ENCODE results near the gene MAFB.

DNA sequence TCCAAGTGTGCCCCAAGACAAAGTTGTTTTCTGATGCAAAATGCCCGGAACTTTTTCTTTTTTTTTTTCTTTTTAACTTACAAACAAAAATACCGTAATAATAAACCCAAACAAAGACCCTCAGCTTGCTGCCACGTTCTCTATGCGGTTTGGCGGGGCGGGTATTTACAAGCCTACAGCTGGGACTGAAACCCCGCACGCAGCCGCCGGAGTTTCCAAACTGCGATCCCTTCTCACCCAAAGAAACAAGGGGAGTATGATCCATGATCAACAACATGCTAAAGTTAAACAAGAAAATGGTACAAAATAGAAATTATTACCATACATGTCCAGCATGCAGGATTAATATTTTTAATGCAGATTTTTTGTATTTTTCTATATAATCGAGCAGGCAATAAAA lies 2.1 kb downstream of the MAFB start:
- TF ChIP-seq, protein P1, sequence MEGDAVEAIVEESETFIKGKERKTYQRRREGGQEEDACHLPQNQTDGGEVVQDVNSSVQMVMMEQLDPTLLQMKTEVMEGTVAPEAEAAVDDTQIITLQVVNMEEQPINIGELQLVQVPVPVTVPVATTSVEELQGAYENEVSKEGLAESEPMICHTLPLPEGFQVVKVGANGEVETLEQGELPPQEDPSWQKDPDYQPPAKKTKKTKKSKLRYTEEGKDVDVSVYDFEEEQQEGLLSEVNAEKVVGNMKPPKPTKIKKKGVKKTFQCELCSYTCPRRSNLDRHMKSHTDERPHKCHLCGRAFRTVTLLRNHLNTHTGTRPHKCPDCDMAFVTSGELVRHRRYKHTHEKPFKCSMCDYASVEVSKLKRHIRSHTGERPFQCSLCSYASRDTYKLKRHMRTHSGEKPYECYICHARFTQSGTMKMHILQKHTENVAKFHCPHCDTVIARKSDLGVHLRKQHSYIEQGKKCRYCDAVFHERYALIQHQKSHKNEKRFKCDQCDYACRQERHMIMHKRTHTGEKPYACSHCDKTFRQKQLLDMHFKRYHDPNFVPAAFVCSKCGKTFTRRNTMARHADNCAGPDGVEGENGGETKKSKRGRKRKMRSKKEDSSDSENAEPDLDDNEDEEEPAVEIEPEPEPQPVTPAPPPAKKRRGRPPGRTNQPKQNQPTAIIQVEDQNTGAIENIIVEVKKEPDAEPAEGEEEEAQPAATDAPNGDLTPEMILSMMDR (IDR thresholded peaks at IDR 0.05; ENCODE audit: insufficient read depth, low read length, poor library complexity, severe bottlenecking), result no peak
- no peak for TF ChIP-seq EZH2phosphoT487 (conservative IDR thresholded peaks at IDR 0.05; ENCODE audit: low read length)
